Airway epithelial cell (primary cell): ENCODE data around the gene BEND5. TPM values are rescaled to one million over a fixed set of nuclear protein-coding genes. Genes with fewer than 3 reads are reported as not detected.

Experiments used
- total RNA-seq: library from RNA; depleted of rRNA; stranded (reverse); fragments of >200 nt; gene quantifications from 2 replicates; pipeline ENCODE4 v1.2.3, GENCODE V29; 2015

The BEND5 gene
- 0.07 and 1.8 TPM in 2 replicates for total RNA-seq

GRCh38 chr1:48776393-48777218 lies at the start of gene BEND5:
TSS of gene BEND5 (minus strand) at chr1:48776891. CDS start at chr1:48776831, 60 bp downstream.

